Fibroblast of lung (primary cell): ENCODE results near the gene ECHDC3. TPM values are rescaled to one million over a fixed set of nuclear protein-coding genes. Genes with fewer than 3 reads are reported as not detected.

Source experiments
- DNase-seq, 2 donors: peaks; one replicate each; pipeline versions ENCODE4 v3.0.0 to v3.0.0-alpha.2; 2010; ENCODE audit warnings: low read depth in 2 of 2
- H2AFZ ChIP-seq: 2 replicates; pipeline ENCODE4 v1.5.1; 2012; ENCODE audit warnings: low read length, control low read depth, inconsistent platforms
- H3K27ac ChIP-seq: 2 replicates; pipeline ENCODE4 v1.5.1; 2011; ENCODE audit warnings: low read length, control low read depth; ENCODE audit not compliant: insufficient read depth
- H3K27me3 ChIP-seq: 2 replicates; pipeline ENCODE4 v1.5.1; 2011; ENCODE audit warnings: mild to moderate bottlenecking, low read length; ENCODE audit not compliant: control insufficient read depth, insufficient read depth
- H3K36me3 ChIP-seq: 2 replicates; pipeline ENCODE4 v1.5.1; 2011; ENCODE audit warnings: low read length; ENCODE audit not compliant: control insufficient read depth, insufficient read depth
- H3K4me1 ChIP-seq: 2 replicates; pipeline ENCODE4 v1.5.1; 2011; ENCODE audit warnings: low read length; ENCODE audit not compliant: control insufficient read depth, insufficient read depth; ENCODE audit errors: extremely low read depth
- H3K4me2 ChIP-seq: 2 replicates; pipeline ENCODE4 v1.5.1; 2011; ENCODE audit warnings: low read length, control low read depth; ENCODE audit not compliant: insufficient read depth; ENCODE audit errors: extremely low read depth
- H3K4me3 ChIP-seq, 4 experiments: fragments of 200-600 bp in 1 of 4; sonication (generic) in 1 of 4; replicated peaks in 1 of 4; 2 replicates each; pipeline ENCODE4 v1.5.1; 2011 to 2016; ENCODE audit warnings: low read length in 4 of 4, low read depth in 3 of 4, mild to moderate bottlenecking in 3 of 4, control low read depth in 2 of 4, inconsistent platforms in 1 of 4, mixed read lengths in 1 of 4; ENCODE audit not compliant: insufficient read depth in 1 of 4; ENCODE audit errors: control extremely low read depth in 1 of 4
- H3K79me2 ChIP-seq: 2 replicates; pipeline ENCODE4 v1.5.1; 2012; ENCODE audit warnings: mild to moderate bottlenecking, low read length, inconsistent platforms; ENCODE audit not compliant: control insufficient read depth, insufficient read depth
- H3K9ac ChIP-seq: 2 replicates; pipeline ENCODE4 v1.5.1; 2011; ENCODE audit warnings: mild to moderate bottlenecking, low read length, control low read depth; ENCODE audit not compliant: insufficient read depth
- H3K9me3 ChIP-seq: 2 replicates; pipeline ENCODE4 v1.5.1; 2012; ENCODE audit warnings: low read depth, low read length; ENCODE audit not compliant: control insufficient read depth, insufficient read depth
- H4K20me1 ChIP-seq: 2 replicates; pipeline ENCODE4 v1.5.1; 2011; ENCODE audit warnings: low read length; ENCODE audit not compliant: control insufficient read depth, insufficient read depth; ENCODE audit errors: extremely low read depth
- EZH2 ChIP-seq: IDR thresholded peaks from 2 replicates; pipeline ENCODE4 v1.5.1; 2012; ENCODE audit warnings: low read length, control low read depth, mild to moderate bottlenecking; ENCODE audit errors: missing control alignments
- polyA plus RNA-seq, 2 donors: library from polyadenylated mRNA; depleted of rRNA in 1 of 2; stranded (reverse) in 1 of 2; unstranded in 1 of 2; fragments of >200 nt; gene quantifications; 2 replicates each; pipeline ENCODE4 v1.2.1, GENCODE V29; 2011 to 2012; ENCODE audit warnings: missing spikeins in 1 of 2
- total RNA-seq: library from RNA; depleted of rRNA; stranded (reverse); fragments of >200 nt; gene quantifications from 2 replicates; pipeline ENCODE4 v1.2.1, GENCODE V29; 2014
- TF ChIP-seq, protein P1 (sequence below), 2 donors: IDR thresholded peaks in 1 of 2; conservative IDR thresholded peaks in 1 of 2; 1 replicate in 1 of 2; 2 replicates in 1 of 2; pipeline ENCODE4 v1.5.1; 2011 to 2012; ENCODE audit warnings: low read length in 2 of 2, control low read depth in 1 of 2, inconsistent platforms in 1 of 2, low read depth in 1 of 2, mild to moderate bottlenecking in 1 of 2

The ECHDC3 gene
- total and polyA plus RNA-seq, 2 donors (not counting 1 experiment from before 2014, with no cell fraction given): 6.1 to 17.7 TPM

DNA sequence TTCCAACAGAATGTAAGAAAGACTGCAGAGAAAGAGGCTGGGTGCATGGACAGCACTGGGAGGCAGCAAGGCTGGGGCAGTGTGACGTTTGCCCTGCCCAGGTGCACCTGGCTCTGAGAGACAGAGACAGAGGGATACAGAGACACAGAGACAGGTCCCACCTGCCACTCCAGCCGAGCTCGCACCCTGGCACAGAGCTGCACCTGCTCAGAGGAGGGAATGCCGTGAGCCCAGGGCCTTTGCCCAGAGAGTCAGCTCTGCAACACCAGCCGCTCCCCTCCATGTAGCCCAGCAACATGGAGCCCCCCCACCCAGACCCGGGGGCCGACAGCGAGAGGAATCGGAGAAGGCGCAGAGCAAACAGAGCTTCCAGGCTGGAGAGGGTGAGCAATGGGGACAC lies 45.7 kb downstream of the ECHDC3 start:
- Histone ChIP-seq H3K9ac (no peak overlapping the region), H3K4me3 (no peak overlapping the region)
- no peak for DNase-seq

DNA sequence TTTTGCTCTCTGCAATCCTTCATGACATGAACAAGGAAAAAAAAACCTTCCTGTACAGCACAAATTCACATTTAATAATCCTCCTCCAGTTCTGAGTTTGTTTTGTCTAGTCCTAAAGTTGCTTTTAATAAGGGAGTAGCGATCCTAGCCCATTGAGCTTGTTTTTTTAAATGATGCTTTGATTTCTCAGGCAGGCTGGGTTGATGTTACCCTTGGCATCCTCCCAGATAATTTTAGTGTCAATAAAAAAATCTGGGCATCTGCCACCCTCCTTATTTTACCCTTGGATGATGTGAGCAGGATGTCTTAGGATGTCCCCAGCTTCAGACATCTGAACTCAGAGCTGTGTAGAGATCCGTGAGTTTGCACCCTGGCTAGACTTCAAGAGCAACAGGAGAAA lies 47.1 kb downstream of the ECHDC3 start:
- H3K79me2 ChIP-seq: no peaks in the 10 kb centered on the region
- H3K27ac ChIP-seq: no peak overlapping the region
- no peak overlapping the region for H2AFZ ChIP-seq
- H3K4me3 ChIP-seq: no peak overlapping the region
- no peaks in the 10 kb centered on the region for H3K27me3 ChIP-seq
- no peaks in the 10 kb centered on the region for H3K36me3 ChIP-seq
- H3K4me2 ChIP-seq: no peak overlapping the region
- no peaks in the 10 kb centered on the region for H3K9me3 ChIP-seq
- DNase-seq: no peak
- no peaks in the 10 kb centered on the region for H3K4me1 ChIP-seq
- H4K20me1 ChIP-seq: no peaks in the 10 kb centered on the region
- TF ChIP-seq, protein P1, sequence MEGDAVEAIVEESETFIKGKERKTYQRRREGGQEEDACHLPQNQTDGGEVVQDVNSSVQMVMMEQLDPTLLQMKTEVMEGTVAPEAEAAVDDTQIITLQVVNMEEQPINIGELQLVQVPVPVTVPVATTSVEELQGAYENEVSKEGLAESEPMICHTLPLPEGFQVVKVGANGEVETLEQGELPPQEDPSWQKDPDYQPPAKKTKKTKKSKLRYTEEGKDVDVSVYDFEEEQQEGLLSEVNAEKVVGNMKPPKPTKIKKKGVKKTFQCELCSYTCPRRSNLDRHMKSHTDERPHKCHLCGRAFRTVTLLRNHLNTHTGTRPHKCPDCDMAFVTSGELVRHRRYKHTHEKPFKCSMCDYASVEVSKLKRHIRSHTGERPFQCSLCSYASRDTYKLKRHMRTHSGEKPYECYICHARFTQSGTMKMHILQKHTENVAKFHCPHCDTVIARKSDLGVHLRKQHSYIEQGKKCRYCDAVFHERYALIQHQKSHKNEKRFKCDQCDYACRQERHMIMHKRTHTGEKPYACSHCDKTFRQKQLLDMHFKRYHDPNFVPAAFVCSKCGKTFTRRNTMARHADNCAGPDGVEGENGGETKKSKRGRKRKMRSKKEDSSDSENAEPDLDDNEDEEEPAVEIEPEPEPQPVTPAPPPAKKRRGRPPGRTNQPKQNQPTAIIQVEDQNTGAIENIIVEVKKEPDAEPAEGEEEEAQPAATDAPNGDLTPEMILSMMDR (conservative IDR thresholded peaks at IDR 0.05 in 1 of 2, IDR thresholded peaks at IDR 0.05 in 1 of 2; ENCODE audit: low read depth in 1 of 2, low read length in 2 of 2): no peak
- no peak for TF ChIP-seq EZH2
- H3K9ac ChIP-seq: no peak overlapping the region

More for the DNA sequence above, 45.7 kb downstream of the ECHDC3 start:
- no peaks in the 10 kb centered on the region for H3K79me2 ChIP-seq
- H3K4me2 ChIP-seq: no peak overlapping the region
- no peaks in the 10 kb centered on the region for H3K27me3 ChIP-seq
- no peak overlapping the region for H2AFZ ChIP-seq
- no peaks in the 10 kb centered on the region for H3K9me3 ChIP-seq
- H3K4me1 ChIP-seq: no peaks in the 10 kb centered on the region
- H3K27ac ChIP-seq: no peak overlapping the region
- no peaks in the 10 kb centered on the region for H4K20me1 ChIP-seq
- TF ChIP-seq EZH2: no peak
- TF ChIP-seq, protein P1 (conservative IDR thresholded peaks at IDR 0.05 in 1 of 2, IDR thresholded peaks at IDR 0.05 in 1 of 2; ENCODE audit: low read depth in 1 of 2, low read length in 2 of 2): no peak
- H3K36me3 ChIP-seq: no peaks in the 10 kb centered on the region

DNA sequence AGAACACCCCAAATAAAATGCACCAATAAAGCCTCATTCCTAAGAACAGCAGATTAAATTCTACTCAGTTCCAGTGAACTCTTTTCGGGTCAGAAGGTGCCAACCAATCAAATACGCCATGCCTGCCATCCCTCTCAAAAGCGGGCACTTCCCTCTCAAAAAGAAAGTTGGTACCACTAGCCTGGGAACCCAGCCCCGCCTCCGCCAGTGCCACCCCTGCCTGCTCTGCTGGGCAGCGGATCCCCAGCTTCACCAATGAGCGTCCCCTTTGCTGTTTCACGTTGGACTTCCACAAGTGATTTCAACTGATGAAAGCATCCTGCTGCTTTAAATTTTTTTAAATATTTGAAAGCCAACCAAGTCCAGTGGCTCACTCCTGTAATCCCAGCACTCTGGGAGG lies 47.8 kb downstream of the ECHDC3 start:
- no peak for TF ChIP-seq EZH2
- TF ChIP-seq, protein P1 (conservative IDR thresholded peaks at IDR 0.05 in 1 of 2, IDR thresholded peaks at IDR 0.05 in 1 of 2; ENCODE audit: low read depth in 1 of 2, low read length in 2 of 2): no peak
- no peaks in the 10 kb centered on the region for H3K27me3 ChIP-seq
- DNase-seq: no peak
- H3K9ac ChIP-seq: no peak overlapping the region
- H3K4me3 ChIP-seq: no peak overlapping the region
- H3K9me3 ChIP-seq: no peaks in the 10 kb centered on the region
- H3K4me2 ChIP-seq: no peak overlapping the region
- H3K27ac ChIP-seq: no peak overlapping the region
- H3K4me1 ChIP-seq: no peaks in the 10 kb centered on the region
- H2AFZ ChIP-seq: no peak overlapping the region
- H3K79me2 ChIP-seq: no peaks in the 10 kb centered on the region
- H3K36me3 ChIP-seq: no peaks in the 10 kb centered on the region
- H4K20me1 ChIP-seq: no peaks in the 10 kb centered on the region
